OCI-LY3 (cell line): ENCODE measurements around the gene MAP1LC3B.

Source experiments
- EZH2phosphoT487 ChIP-seq: fragments of 200-600 bp; shearing (Covaris generic); IDR thresholded peaks from 2 replicates; pipeline ENCODE4 v1.6.1; 2018; ENCODE audit warnings: antibody characterized with exemption, mixed run types, low read depth
- TF ChIP-seq, protein P1 (sequence below): fragments of 200-600, 300-600 bp; sonication (generic); IDR thresholded peaks from 2 replicates; pipeline ENCODE4 v1.5.1; 2014; ENCODE audit warnings: antibody characterized with exemption, low read length, low read depth

DNA sequence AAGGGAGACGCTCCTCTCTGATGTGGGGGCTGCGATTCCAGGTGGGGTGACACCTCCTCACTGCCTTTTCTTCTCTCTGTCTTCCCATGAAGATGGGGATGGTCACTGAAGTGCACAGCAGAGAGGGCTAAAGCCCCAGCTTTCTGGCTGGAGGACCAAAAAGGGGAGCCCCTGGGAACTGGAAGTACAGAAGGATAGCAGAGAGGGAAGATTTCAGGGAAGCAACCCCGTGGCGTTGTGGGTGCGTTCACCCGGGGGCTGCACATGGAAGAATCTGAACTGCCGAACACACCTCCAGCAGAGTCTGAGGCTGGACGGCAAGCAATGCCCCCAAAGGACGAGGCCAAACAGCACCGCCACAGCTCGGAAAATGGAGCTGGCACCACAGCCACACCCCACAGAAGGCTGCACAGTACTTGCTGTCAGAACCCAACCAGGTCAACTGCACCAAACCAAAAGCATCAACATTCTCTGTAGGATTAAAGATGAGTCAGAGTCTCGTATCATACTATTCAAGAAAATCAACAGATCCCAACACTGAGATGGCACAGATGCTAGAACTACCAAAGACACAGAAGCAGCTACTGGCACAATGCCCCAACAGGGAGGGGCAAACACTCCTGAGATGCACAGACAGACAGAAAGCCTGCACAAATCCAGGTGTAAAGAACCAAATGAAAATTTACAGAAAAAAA, 49.9 kb downstream of the MAP1LC3B start:
- TF ChIP-seq, protein P1, sequence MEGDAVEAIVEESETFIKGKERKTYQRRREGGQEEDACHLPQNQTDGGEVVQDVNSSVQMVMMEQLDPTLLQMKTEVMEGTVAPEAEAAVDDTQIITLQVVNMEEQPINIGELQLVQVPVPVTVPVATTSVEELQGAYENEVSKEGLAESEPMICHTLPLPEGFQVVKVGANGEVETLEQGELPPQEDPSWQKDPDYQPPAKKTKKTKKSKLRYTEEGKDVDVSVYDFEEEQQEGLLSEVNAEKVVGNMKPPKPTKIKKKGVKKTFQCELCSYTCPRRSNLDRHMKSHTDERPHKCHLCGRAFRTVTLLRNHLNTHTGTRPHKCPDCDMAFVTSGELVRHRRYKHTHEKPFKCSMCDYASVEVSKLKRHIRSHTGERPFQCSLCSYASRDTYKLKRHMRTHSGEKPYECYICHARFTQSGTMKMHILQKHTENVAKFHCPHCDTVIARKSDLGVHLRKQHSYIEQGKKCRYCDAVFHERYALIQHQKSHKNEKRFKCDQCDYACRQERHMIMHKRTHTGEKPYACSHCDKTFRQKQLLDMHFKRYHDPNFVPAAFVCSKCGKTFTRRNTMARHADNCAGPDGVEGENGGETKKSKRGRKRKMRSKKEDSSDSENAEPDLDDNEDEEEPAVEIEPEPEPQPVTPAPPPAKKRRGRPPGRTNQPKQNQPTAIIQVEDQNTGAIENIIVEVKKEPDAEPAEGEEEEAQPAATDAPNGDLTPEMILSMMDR, result no peak
- TF ChIP-seq EZH2phosphoT487, result no peak
